ENCODE data around the gene VRK1. TPM values are rescaled to one million over a fixed set of nuclear protein-coding genes. Genes with fewer than 3 reads are reported as not detected.

Gene VRK1
- total RNA-seq, 3 donors from 2014 or later, result 58.0 to 70.8 (median 66.0) TPM

DNA sequence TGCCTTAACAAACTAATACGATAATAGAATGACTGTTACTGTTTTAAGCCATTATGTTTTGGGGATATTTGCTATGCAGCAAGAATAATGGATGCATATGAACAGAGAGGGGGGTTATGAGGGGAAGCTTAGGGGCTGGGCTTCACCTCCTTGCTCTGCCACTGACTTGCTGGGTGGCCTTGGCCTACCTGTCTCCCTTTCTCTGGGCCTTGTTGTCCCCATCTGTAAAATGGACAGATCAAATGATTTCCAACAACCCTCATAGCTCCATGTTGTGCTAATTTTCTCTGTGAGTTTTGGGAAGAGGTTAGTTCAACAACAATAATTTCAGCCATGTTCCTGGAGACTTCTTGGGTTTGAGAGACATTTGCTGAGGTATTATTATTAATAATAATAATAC lies 119.6 kb downstream of the VRK1 start:
- H3K36me3 Mint-ChIP-seq (ENCODE audit: insufficient read depth), result peaks cover 9% of the 10 kb centered on the region
- H3K4me3 Mint-ChIP-seq, result no peak overlapping the region
- H3K9me3 Mint-ChIP-seq, result peaks cover 8% of the 10 kb centered on the region
- peaks cover 9% of the 10 kb centered on the region for H3K4me1 Mint-ChIP-seq (ENCODE audit: low read depth)
- no peak for DNase-seq
- H3K27me3 Mint-ChIP-seq (ENCODE audit: low read depth), result no peaks in the 10 kb centered on the region
- no peak for ATAC-seq

DNA sequence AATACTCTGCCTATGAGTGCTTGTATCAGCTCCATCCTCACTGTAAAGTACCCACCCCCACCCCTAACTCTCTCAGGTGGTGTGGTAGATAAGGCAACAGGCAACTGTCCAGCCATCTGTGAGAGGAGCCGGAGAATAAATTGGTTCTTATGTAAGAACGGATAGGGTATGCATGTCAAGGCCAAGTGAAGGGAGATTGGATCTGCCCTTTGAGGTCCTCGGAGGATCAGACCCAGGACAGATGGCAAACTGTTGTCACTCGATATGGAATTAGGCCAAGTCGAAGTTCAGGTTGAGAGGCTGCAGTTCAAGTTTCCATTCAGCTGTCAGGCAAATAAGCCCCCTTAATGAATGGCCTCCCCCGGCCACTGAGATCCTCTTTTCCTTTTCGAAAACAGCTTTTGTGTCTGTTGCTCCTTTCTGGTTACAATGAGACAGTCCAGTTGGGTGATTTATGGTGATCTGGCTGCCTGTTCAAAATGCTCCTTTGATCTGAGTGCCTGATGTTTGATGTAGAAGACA lies 120.3 kb downstream of the VRK1 start:
- DNase-seq (no peak), ATAC-seq (no peak)
- Mint-ChIP-seq H3K9me3 (peaks cover 13% of the 10 kb centered on the region), H3K36me3 (ENCODE audit: insufficient read depth) (peaks cover 13% of the 10 kb centered on the region), H3K4me1 (ENCODE audit: low read depth) (peaks cover 2% of the 10 kb centered on the region), H3K4me3 (no peak overlapping the region), H3K27me3 (ENCODE audit: low read depth) (no peaks in the 10 kb centered on the region)

GRCh38 chr14:96920023-96920422 lies 122.8 kb downstream of the VRK1 start:
- Mint-ChIP-seq H3K4me3 (no peak overlapping the region), H3K36me3 (ENCODE audit: insufficient read depth) (peaks cover 15% of the 10 kb centered on the region), H3K27me3 (ENCODE audit: low read depth) (no peaks in the 10 kb centered on the region), H3K4me1 (ENCODE audit: low read depth) (no peaks in the 10 kb centered on the region), H3K9me3 (peaks cover 17% of the 10 kb centered on the region)
- ATAC-seq (no peak), DNase-seq (no peak)

GRCh38 chr14:96920820-96921219 lies 123.6 kb downstream of the VRK1 start:
- H3K4me1 Mint-ChIP-seq (ENCODE audit: low read depth), result no peaks in the 10 kb centered on the region
- ATAC-seq (no peak), DNase-seq (no peak)
- H3K27me3 Mint-ChIP-seq (ENCODE audit: low read depth), result no peaks in the 10 kb centered on the region
- no peak overlapping the region for H3K4me3 Mint-ChIP-seq
- H3K36me3 Mint-ChIP-seq (ENCODE audit: insufficient read depth), result peaks cover 15% of the 10 kb centered on the region
- H3K9me3 Mint-ChIP-seq, result peaks cover 17% of the 10 kb centered on the region

- H3K4me3 Mint-ChIP-seq, result no peak overlapping the region
- no peak for ATAC-seq
- peaks cover 17% of the 10 kb centered on the region for H3K9me3 Mint-ChIP-seq
These were observed 125.8 kb downstream of the VRK1 start for GRCh38 chr14:96922986-96923385.

DNA sequence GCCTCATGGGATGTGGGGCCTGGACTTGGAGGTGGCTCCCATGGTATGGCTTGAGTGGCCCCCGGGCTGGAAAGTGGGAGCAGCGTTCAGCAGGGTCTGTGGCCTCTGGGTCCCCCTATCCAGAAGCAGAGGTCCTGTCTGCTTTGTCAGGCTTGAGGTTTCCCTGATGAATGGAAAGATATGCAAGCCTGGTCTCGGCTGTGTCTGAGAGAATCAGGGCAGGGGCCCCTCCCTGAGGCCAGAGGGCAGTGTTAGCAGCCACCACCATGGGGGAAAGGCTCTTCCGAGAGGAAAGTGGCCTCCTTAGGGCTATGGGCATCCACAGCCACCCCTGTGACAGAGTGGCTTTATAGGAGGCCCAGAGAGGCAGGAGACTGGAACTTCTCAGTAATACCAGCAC lies 128.2 kb downstream of the VRK1 start:
- no peak overlapping the region for H3K4me3 Mint-ChIP-seq
- H3K27me3 Mint-ChIP-seq (ENCODE audit: low read depth), result no peaks in the 10 kb centered on the region

More at GRCh38 chr14:96922986-96923385, 125.8 kb downstream of the VRK1 start:
- peaks cover 15% of the 10 kb centered on the region for H3K36me3 Mint-ChIP-seq (ENCODE audit: insufficient read depth)
- no peaks in the 10 kb centered on the region for H3K27me3 Mint-ChIP-seq (ENCODE audit: low read depth)
- H3K4me1 Mint-ChIP-seq (ENCODE audit: low read depth), result no peaks in the 10 kb centered on the region
- DNase-seq, result no peak

GRCh38 chr14:96926001-96926400 lies 128.8 kb downstream of the VRK1 start:
- Mint-ChIP-seq H3K36me3 (ENCODE audit: insufficient read depth) (peaks cover 9% of the 10 kb centered on the region), H3K4me3 (no peak overlapping the region), H3K27me3 (ENCODE audit: low read depth) (no peaks in the 10 kb centered on the region), H3K9me3 (peaks cover 12% of the 10 kb centered on the region), H3K4me1 (ENCODE audit: low read depth) (no peaks in the 10 kb centered on the region)
- ATAC-seq, result no peak
- DNase-seq, result no peak

More for the DNA sequence above, 128.2 kb downstream of the VRK1 start:
- ATAC-seq (no peak), DNase-seq (no peak)
- H3K4me1 Mint-ChIP-seq (ENCODE audit: low read depth), result no peaks in the 10 kb centered on the region
- peaks cover 12% of the 10 kb centered on the region for H3K36me3 Mint-ChIP-seq (ENCODE audit: insufficient read depth)
- H3K9me3 Mint-ChIP-seq, result peaks cover 17% of the 10 kb centered on the region

- DNase-seq, result no peak
- Mint-ChIP-seq H3K9me3 (no peaks in the 10 kb centered on the region), H3K36me3 (ENCODE audit: insufficient read depth) (peaks cover 11% of the 10 kb centered on the region), H3K4me1 (ENCODE audit: low read depth) (no peaks in the 10 kb centered on the region), H3K27me3 (ENCODE audit: low read depth) (no peaks in the 10 kb centered on the region), H3K4me3 (no peak overlapping the region)
- ATAC-seq, result no peak
These were observed 131.7 kb downstream of the VRK1 start for GRCh38 chr14:96928779-96929380.

GRCh38 chr14:96929950-96930349 lies 132.8 kb downstream of the VRK1 start:
- ATAC-seq (no peak), DNase-seq (no peak)
- H3K36me3 Mint-ChIP-seq (ENCODE audit: insufficient read depth), result peaks cover 10% of the 10 kb centered on the region
- H3K4me1 Mint-ChIP-seq (ENCODE audit: low read depth), result no peaks in the 10 kb centered on the region
- no peaks in the 10 kb centered on the region for H3K9me3 Mint-ChIP-seq
- no peaks in the 10 kb centered on the region for H3K27me3 Mint-ChIP-seq (ENCODE audit: low read depth)
- H3K4me3 Mint-ChIP-seq, result no peak overlapping the region

GRCh38 chr14:96930526-96930925 lies 133.3 kb downstream of the VRK1 start:
- ATAC-seq (no peak), DNase-seq (no peak)
- no peaks in the 10 kb centered on the region for H3K9me3 Mint-ChIP-seq
- no peaks in the 10 kb centered on the region for H3K27me3 Mint-ChIP-seq (ENCODE audit: low read depth)
- peaks cover 10% of the 10 kb centered on the region for H3K36me3 Mint-ChIP-seq (ENCODE audit: insufficient read depth)
- H3K4me1 Mint-ChIP-seq (ENCODE audit: low read depth), result no peaks in the 10 kb centered on the region
- H3K4me3 Mint-ChIP-seq, result no peak overlapping the region

All from activated T-cell treated with anti-CD3 and anti-CD28 coated beads, Interleukin-2, amount 50 U/mL, for 4 hours (primary cell).